Amygdala (tissue), 56 donors: ENCODE results near the gene PSAT1.

Source experiments
- DNase-seq, 56 donors: peaks; one replicate each; lab custom pipeline; 2025; lab: John Stamatoyannopoulos, UW

Gene PSAT1

DNA sequence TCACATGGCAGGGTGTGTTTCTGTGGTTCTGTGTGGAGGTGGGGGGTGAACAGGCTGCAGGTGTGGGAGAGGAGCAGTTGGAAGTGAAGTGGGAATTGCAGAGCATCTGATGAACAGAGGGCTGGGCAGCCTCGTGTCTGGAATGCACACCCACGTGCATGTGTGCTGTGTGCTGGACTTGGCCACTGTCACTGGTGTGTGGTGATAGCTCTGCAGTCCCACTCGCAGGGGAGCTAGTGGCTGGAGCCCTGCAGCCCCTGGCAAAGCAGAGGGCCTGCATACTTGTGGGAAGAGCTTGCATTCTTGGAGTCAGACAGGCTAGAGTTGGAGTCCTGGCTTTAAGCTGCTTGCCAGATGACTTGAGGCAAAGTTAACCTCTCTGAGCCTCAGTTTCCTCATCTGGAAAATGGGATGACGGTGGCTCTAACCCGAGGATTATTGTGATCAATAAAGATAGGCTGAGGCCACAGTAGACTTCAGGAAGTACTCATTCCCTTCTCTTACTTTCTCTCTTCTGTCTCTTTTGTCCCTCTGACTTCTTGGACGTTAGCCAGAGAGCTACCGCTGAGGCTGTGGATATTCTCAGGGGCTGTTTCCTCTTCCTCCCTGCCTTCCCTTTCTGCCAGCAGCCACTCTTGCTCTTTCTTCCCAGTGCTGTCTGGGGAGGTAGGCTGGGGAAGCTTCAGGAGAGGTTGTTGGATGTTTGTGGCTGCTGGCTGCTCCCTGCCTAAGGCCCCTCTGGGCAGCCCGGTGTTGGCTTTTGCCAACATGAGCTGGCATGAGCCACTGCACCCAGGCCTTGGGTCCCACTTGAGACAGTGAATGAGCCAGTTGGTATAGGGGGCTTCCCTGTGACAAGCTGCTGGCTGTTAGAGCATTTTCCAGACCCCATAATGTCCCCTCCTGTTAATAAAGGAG is 18.3 kb downstream of the PSAT1 start:
- DNase-seq: peak in 3 of 56 donors; percentile 9 to 18 (median 16)

DNA sequence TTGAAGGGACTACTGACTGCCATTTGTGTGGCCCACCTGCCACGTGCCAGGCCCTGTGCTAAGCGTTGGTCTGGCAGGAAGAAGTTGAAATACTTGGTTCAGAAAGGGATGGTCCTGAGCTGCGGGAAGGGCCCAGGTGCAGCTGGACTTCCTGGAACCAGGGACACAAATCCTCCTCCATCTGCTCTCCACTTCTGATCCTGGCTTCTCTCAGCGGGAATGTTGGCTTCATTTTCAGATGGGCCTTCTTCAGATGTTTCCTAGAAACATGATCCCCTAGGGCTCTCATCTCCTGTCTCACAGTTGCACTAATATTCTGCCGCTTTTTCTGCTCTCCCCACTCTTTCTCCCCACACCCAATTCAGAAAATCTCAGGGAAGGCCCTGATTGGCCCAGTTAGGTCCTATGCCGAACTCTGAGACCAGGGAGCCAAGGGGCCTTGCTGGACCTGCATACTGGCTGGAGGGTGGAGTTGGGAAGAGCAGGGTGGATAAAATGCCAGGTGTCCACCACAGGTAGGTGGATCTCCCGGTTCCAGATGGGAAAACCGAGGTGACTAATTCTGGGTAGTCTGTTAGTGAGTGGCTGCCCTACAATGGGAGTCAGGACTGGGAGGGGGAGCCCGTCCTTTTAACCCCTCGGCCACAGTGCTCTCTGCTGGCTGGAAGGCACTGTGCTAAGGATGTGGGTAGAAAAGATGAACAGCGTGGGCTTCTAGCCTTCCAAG is 19.4 kb downstream of the PSAT1 start:
- DNase-seq: no peak

DNA sequence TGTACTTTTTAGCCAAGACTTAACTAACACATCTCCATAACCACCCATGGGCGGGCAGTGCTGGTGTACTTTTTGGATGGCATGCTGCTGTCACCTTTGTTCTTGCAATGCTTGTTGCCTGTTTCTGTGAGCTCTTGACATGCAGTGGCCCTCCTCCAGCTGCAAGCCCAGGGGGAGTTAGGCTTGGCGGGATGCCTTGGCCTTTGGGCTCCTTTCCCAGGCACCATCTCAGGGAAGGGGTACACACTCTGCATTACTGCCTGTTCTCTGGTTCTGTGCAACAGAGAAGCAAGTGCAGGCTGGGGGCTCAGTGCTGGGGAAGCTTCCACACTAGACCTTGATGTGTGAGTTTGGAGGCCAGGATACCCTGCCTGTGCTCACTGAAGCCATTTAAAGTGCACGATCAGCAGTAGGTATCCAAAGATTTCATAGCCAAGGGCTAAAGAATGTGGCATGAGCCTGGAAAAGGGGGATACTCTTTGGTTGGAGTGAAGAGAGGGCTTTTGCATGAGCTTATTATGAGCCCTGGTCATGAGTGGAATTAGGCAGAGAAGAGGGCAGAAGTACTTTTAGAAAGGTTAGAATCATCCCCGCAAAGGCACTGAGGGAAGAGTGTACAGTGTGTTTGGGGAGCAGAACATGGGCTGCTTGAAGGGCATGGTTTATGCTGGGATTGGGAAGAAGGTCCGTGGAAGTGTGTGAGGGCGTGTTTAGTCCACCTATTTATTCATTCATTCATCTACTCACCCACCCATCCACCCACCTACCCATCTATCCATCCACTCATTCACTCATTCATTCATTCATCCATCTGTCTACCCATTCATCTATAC is 22.5 kb downstream of the PSAT1 start:
- DNase-seq: peak in 39 of 56 donors; percentile 10 to 68 (median 33)

DNA sequence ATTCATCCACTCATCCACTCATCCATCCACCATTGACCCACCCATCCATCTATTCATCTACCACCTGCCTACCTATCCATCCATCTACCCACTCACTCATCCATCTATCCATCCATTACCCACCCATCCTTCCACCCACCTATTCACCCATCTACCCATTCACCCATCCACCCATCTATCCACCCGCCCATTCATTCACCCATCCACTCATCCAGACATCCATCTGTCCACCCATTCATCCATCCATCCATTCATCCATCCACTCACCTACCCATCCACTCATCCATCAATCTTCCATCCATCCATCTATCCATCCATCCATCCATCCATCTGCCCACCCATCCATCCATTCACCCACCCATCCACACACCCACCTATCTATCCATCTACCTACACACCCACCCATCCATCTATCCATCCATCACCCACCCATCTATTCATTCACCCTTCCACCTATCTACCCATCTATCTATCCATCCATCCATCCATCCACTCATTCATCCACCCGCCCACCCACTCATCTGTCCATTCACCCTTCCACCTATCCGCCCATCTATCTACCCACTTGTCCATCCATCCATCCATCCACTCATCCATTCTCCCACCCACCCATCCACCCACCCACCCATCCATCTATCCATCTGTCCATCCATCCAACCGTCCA is 23.2 kb downstream of the PSAT1 start:
- DNase-seq: no peak

DNA sequence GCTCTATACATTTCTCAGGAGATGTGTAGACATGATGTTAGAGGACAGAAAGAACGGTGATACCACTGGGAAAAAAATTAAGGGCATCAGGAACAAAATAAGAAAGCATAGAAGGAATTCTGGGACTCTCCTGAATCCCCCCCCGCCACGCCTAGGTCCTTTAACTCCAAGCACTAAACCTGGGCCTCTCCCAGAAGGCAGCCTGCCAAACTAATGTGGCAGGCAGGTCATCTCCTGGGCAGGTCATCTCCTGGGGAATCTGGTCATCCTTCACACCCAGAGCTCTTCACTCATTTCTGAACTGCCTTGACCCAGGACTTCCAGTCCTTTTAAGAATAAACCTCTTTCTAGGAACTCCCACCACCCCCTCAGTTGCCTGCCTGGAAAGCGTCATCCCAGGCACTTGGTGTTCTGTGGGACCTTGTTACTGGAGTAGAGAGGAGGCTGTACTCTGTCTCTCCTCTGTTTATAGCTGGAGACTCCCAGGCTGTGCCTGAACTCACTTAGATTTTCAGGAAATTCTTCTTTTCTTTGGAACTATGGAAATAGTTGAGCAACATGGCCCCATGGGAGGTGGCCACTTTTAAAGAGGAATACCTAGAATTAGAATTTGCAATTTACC is 24.1 kb downstream of the PSAT1 start:
- DNase-seq: no peak

DNA sequence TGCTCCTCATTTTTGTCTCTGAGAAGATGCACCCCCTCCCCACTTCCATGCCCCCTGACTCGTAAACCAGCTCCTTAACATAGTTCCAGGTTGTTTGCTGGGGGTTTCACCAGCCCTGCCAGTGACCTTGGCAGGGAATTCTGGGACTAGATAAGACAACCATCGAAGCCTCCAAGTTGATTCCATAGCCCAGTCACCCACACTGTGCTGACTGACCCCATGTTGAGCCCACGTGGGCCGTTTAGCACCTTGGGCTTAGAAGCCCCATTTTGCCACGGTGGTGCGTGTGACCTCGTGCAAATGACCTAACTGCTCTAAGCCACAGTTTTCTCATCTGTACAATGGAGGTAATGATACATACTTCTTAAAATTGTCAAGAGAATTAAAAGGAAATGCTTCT is 24.6 kb downstream of the PSAT1 start:
- no peak for DNase-seq

DNA sequence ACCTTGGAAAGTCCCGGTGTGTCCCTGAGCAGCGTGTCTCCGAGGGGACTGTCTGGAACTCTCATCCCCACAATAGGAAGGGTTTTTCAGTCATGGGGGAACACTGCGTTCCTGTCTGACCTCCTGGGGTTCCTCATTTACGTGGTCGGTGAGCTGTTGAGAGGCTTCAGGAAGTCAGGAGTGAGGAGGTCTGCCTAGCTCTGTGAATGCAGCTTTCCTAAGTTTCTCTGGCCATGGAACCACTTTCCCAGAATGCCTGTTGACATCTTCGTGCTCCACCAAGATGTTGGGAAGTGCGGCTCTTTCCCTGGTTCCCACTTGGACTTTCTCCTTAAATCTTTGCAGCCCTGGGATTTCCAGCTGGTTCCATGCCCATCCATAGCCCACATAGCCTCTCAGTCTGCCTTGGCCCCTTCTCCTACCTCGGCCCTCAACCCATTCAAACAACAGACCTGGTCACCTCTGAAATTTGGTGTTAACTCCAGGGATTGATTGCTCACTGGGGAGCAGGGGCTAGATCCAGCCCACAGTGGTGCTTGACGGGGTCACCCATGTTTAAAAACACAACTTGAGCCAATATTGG is 27.2 kb downstream of the PSAT1 start:
- no peak for DNase-seq

DNA sequence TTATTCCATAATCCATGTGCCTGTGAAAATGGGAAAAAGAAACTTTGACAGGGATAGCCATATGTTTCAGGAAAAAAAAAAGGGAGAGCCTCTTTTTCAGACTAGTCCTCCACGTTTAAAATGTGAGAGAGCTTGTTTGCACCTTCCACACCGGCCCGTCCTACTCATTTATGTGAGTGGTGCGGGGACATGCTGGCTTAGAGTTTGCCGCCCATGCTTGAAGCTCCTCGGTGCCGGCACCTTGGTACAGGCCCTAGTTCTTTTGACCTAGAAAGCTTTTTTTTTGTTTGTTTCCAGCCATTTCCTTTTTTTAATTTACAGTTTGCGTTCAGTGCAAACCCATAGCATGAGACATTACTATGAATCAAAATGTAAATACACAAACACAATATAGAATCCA is 27.8 kb downstream of the PSAT1 start:
- no peak for DNase-seq

DNA sequence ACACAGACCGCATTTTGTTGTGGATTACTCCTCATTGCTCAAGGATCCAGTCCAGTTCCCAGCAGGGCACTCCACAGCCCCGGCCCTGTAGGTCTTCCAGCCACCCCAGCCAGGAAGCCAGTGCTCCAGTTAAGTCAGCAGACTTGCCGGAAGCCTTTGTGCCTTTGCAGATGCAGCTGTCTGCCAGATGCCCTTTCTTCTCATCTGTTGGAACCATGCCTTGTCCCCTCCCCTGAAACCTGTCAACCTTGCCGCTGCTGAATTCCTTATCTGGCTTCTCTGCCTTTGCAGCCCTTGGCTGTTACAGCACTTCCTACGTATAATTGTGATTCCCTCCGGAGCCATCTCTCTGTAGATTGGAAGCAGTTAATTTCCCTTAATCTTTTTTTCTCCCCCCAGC is 28.4 kb downstream of the PSAT1 start:
- peak in 33 of 56 donors; percentile 7 to 59 (median 39) for DNase-seq

DNA sequence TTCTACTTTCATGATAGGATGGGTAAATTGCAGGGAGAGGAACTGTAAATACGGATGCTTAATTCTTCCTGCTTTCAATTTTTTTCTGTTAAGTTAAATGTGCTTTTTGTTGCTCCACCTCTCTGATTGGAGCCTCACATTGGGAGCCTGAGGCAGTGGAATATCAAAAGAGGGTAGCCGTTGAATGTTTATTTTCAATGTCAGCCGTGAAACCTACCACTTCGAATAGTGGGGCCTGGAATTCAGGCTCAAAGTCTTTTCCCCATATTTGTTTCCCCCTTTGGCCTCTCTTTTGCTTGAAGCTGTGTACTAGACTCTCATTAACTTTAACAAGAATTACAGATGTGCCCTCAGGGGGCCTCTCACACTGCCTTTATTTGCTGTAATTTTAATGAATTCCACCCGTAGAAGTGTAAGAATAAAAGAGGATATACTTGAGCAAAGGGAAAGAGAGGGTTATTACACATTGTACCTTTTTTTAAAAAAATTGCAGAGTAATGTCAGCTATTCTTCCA is 29.0 kb downstream of the PSAT1 start:
- no peak for DNase-seq

DNA sequence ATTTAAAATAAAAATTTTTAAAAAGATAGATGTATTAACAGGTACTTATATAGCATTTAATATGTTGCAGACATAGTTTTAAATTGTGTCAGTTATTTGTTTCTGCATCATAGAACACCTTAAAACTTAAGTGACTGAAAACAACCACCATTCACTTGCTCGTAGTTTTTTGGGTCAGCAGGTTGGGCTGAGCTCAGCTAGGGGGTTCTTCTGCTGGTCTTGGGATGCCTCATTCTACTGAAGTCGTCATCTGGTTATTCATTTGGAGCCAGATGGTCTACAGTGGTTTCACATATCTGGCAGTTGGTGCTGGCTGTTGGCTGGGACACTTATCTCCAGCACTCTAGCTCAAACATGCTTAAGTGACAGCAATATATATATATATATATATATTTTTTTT is 29.6 kb downstream of the PSAT1 start:
- DNase-seq: no peak

DNA sequence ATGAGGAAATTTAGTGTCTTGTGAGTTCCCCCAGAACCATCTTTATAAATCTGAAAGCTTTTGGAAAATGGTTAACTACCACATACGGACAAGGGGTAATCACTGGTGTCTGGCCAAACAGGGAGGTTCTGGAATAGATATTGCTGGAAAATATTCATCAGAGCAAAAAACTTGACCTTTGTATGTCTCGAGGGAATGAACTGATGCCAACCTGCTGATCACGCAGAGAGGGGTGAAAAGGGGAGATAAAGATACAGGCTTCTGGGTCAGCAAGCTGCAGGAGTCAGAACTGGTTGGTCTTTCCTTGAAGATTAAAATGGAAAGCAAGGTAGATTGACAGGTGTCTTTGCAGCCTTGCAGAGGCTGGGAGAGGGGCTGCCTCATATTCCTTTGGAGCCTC is 35.5 kb downstream of the PSAT1 start:
- no peak for DNase-seq

DNA sequence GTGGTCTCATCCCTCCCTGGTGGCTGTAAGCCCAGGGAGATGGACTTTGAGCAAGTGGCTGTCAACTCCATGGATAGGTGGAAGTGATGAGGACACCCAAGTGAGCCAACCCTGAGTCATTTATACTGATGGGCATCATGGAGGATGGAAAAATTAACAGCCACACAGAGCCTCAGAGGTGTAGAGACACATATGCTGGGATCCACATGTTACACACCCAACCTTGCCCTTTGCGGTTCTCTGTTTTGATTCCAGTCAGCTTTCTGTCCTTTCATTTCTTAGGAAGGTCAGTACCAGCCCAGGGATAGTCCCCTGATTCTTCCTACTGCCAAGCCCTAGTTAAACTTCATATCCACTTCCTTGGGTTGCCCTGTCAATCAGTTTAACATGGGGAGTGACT is 51.9 kb downstream of the PSAT1 start:
- DNase-seq: no peak

DNA sequence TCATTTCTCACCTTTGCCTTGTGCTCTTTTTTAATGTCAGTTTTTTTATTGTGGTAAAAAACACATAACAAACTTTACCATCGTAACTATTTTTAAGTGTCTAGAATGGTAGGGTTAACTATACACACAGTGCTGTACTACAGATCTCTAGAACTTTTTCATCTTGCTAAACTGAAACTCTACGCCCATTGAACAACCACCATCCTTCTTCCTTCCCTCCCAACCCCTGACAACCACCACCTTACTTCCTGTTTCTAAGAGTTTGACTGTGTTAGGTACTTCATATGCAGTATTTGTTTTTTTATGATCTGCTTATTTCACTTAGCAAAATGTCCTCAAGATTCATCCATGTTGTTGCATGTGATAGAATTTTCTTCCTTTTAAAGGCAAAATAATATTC is 54.9 kb downstream of the PSAT1 start:
- no peak for DNase-seq

DNA sequence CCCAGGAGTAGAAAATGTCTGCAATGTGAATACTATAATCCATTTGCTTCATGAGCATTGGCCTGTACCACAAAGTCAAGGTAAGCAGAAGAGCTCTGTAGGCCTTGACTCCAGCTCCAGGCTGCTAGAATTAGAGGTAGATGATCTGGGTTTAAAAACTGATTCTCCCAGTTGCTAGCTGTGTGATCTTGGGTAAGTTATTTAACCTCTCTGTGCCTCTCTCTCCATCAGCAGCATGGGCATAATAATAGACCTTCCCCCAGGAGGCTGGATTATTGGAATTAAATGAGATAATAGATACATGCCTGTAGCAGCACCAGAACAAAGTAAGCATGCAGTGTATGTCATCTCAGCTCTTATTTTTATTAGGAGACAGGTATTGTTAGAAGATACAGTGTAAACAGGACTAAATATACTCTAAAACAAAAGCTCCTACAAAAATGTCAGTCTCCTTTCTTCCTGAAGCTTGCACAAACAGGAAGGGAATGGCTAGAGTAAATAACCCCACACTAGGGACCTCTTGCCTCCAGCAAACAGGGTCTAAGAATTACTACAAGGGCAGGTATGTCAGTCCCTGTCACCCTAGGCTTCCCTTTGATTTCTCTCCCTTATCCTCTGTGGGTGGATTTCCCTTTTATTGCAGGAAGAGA is 57.5 kb downstream of the PSAT1 start:
- DNase-seq: no peak

DNA sequence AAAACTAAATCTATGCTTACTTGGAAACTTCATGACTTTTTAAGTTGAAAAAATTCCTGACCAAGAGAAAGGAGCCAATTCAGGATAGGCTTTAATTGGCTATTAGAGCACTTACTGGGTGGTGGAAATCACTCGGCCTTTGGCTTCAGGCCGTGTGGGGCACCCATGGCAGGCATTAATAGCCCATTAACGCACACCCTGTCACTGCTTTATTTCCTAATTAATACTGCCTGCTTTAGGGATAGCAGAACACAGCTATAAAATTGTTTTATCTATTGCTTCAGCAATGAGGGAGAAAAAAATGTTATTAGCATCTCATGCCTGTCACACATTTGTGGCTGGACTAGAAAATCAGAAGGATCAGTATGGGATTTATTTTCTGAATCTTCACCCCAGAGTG is 58.1 kb downstream of the PSAT1 start:
- no peak for DNase-seq

DNA sequence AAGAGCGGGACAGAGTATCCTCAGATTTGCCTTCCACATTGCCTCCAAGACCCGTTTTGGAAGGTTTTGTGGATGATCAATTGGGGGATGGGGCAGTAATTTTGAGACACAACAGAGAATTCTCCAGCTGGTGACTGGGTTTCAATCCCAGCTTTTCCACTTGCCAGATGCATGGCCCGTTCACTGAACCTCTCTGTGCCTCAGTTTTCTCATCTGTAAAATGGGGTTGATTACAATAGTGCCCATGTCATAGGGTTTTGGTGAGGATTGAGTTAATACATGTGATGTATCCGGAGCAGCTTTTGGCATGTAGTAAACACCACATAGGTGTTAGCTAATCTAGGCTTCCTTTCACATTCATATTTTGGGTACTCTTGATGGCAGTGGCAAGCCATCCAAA is 59.7 kb downstream of the PSAT1 start:
- DNase-seq: no peak

DNA sequence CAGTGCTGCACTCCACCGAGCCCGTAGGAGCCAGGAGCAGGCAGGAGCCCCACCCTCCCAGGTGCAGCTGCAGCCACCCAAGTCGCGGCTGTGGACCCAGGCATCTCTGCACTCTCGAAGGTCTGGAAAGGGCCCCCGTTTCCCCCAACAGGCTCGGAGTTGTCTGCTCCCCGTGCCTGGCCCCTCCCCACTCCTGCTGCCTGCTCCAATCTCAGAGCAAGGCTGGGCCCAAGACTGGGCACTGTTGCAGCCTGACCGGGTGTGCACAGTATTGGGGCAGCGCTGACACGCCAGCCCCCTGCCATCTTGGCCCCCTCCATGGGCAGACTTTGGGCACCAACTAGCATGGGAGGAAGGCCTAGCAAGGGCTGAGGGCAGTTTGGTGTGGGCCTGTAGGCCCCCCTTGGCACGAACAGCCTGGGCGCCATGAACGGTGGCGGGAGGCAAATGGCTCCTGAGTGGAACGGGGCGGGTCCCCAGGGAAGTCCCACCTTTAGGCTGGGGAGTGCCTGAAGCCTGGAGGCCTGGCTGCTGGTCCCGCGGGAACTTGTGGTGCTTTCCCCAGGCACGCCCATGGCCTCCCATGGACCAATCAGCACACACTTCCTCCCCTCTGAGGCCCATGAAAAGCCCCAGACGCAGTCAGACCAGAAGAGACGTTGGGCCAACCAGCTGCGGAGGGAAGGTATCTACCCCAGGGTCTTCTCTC is 60.4 kb downstream of the PSAT1 start:
- DNase-seq: no peak
